22Rv1 (cell line): ENCODE data around the gene FOXP1.

Source experiments
- ZFX ChIP-seq: fragments of 450-650 bp; IDR thresholded peaks from 2 replicates; pipeline ENCODE4 v1.6.1; 2017; ENCODE audit warnings: antibody characterized with exemption, borderline replicate concordance
- TF ChIP-seq, protein P1 (sequence below): fragments of 450-650 bp; IDR thresholded peaks from 2 replicates; pipeline ENCODE4 v1.5.1; 2017; ENCODE audit warnings: mild to moderate bottlenecking

DNA sequence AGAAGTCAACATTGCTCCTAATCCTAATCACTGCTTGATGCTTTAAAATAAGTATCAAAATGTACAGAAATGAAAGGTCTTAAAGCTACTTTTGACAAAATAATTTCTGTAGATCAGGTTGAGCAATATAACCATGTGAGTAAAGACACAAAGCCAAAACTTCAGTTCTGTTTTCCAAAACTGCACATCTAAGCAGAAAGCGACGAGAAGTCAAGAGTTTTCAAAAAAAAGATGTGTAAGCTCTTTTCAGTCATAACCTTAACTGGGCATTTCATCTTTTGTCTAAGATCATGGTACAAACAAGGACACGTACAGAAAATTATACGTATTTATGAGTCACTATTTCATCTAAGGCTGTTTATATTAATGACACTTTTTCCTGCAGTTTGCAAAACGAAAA, 608.8 kb downstream of the FOXP1 start:
- TF ChIP-seq, protein P1, sequence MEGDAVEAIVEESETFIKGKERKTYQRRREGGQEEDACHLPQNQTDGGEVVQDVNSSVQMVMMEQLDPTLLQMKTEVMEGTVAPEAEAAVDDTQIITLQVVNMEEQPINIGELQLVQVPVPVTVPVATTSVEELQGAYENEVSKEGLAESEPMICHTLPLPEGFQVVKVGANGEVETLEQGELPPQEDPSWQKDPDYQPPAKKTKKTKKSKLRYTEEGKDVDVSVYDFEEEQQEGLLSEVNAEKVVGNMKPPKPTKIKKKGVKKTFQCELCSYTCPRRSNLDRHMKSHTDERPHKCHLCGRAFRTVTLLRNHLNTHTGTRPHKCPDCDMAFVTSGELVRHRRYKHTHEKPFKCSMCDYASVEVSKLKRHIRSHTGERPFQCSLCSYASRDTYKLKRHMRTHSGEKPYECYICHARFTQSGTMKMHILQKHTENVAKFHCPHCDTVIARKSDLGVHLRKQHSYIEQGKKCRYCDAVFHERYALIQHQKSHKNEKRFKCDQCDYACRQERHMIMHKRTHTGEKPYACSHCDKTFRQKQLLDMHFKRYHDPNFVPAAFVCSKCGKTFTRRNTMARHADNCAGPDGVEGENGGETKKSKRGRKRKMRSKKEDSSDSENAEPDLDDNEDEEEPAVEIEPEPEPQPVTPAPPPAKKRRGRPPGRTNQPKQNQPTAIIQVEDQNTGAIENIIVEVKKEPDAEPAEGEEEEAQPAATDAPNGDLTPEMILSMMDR, result no peak
- TF ChIP-seq ZFX, result no peak
